A204.1 (cell line): ENCODE measurements around the gene CTTN.

Experiments
- FAIRE-seq: peaks from 2 replicates; lab custom pipeline; 2012; peaks lifted over from hg19 to GRCh38; lab: Jason Lieb, UNC

The CTTN gene

DNA sequence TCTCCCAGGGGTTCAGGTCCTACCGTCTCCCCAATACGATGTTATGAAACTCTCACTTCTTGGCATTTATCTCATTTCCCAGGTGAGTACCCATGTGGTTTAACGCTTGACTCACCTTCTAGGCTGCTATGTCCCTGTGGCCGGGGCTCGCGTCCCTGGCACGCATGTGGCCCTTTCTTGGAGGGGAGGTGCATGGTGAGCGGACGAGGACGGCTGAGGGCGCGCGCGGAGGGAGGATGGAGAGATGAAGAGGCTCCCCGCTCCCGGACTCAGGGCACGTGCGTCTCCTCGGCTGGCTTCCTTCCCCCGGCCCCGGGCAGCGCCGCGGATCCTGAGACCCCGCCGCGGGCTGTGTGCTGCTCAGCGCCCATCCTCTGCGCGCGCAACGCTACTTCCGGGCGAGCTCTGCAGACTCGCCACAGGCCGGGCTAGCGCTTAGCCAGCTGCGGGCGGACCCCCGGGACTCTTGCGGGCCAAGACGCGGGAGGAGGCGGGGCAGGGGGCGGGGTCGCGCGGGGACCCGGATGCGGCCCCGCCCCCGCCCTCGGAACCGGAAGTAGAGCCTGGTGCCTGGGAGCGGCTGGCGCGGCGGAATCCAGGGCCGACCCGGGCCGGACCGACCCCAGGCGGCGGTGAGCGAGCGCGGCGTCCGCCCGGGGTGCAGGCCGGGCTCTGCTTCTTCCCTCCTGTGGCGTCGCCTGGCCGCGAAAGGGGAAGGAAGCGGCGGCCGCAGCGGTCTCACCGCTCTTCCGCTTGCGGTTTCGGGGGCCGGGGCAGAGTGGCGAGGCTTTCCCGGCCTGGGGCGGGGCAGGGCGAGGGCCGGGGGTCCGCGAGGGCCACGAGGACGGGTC is at the start of gene CTTN:
Gene CTTN, plus strand, starts transcription at position 547 of the 851 bp plus-strand sequence. CDS start 8,769 bp downstream, outside the sequence.
- no peak for FAIRE-seq

DNA sequence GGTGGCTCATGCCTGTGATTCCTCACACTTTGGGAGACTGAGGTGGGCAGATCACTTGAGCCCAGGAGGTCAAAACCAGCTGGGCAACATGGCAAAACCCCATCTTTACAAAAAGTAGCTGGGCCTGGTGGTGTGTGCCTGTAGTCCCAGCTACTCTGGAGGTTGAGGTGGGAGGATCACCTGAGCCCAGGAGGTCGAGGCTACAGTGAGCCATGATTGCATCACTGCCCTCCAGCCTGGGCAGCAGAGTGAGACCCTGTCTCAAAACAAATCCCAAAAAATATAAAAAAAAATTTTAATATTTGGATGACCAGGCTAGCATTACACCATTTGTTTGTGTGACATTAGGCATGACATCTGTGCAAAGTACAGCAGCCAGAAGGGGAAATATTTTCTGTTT is 49.7 kb upstream of the CTTN start:
- FAIRE-seq, result no peak

GRCh38 chr11:70351646-70352045 is 46.7 kb upstream of the CTTN start:
- FAIRE-seq, result no peak

GRCh38 chr11:70352100-70352499 is 46.2 kb upstream of the CTTN start:
- no peak for FAIRE-seq

DNA sequence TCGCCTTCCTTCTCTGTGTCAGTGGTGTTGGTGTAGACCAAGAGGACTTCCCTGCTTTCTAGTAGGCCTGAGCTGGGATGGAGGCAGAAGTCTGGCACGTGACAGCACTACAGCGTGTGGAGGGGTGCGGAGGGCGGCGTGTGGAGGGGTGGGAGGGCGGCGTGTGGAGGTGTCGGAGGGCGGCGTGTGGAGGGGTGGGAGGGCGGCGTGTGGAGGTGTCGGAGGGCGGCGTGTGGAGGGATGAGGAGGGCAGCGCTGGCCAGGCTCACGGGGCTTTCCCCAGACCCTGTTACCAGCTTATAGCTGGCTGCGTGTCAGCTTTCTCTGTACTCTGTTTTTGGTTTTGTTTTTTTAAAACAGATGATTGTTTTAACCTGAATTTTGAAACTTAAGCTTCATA is 45.7 kb upstream of the CTTN start:
- FAIRE-seq, result no peak

- FAIRE-seq, result no peak
Observed at GRCh38 chr11:70353329-70353728, 45.0 kb upstream of the CTTN start.

DNA sequence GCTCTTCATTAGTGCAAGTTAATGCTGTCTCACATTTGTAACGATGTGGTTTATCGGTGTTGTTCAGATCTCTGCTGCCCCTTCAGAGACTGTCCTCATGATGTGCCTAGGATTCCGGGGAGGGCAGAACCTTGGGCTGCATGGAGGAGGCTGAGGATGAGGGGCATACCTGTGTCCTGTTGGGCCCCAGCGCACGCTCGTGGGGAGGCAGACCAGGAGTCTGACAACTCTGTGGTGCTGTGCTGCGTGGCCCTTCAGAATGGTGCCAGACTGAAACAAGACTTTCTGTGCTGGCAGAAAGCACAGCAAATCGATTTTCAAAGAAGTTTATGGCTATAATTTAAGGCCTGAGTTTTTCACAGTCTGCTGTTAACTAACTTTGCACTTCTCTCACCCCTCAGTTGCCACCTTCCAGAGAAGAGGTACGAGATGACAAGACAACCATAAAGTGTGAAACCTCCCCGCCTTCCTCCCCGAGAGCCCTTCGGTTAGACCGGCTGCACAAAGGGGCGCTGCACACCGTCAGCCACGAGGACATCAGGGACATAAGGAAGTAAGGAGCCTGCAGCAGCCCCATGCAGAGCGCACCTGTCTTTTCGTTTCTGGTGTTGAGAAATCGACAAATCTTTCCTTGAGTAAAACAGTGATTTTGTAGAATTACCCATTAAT is 44.3 kb upstream of the CTTN start:
- FAIRE-seq, result no peak

- FAIRE-seq, result no peak
Observed at GRCh38 chr11:70354629-70355028, 43.7 kb upstream of the CTTN start.

GRCh38 chr11:70358753-70359152 is 39.6 kb upstream of the CTTN start:
- FAIRE-seq, result no peak

DNA sequence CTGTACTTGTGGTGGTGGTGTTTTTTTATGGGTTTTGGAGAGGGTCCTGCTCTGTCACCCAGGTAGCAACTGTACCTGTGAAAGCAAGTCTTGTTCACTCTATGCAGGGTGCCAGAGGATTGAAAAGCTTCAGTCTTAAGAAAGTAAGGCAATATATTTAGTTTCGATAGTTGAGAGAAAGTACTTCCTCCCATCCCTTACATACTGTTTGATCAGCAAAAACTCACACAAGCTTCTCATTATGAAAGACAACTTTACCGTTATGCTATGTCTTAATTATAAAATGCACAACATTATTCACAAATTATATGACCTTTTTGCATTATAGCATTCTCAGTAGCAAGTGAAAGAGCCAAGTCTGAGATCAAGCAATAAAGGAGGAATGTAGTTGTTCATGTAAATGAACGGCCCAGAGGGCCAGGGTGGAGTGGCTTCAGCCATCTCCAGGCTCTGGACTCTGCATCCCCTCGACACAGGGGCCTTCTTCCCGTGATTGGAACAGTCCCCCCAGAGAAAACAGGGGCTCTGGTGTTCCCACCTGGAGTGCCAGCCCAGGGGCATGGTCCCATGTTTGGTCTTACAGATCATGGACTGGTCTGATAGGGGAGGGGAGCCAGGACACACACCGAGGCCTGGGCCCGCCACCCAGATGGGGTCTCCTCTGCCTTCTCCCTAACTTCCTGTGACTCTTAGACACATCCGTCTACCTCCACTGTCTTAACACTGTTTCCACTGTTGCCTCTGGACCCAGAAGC is 38.7 kb upstream of the CTTN start:
- FAIRE-seq, result no peak

DNA sequence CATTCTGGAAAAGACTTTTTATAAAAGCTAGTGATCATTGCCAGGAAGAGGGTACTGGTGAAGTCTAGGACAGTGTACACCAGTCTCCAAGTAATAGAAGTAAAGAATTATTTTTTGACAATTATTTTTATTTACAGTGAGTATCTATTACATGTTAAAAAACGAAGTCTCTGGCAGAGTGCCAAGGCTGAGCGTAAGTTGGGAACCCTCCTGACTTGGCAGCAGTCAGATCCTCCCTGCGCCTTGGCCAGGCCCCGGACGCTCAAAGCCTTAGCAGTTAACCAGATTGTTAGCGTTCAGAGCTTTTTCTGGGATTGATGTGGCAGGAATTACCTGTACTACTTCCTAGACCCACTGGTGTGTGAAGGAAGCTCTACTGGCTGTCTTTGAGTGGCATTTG is 38.1 kb upstream of the CTTN start:
- no peak for FAIRE-seq

DNA sequence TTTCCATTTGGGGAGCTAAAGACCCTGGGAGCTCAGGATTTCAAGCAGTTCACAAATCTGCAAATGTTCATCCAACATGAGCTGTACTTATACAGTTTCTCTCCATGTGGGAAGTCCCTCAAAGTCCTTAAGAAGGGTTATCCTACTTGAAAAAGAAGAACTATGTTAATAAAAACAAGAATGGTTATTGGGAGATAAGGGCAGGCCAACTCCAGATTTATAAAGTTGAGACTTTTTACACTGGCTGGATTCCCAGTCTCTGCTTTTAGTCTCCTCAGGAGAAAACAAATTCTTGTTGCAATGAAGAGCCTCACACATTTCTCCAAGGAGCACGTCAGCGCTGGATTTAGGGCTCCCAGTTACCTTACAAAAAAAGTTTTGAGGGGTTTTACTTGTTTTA is 34.2 kb upstream of the CTTN start:
- no peak for FAIRE-seq

DNA sequence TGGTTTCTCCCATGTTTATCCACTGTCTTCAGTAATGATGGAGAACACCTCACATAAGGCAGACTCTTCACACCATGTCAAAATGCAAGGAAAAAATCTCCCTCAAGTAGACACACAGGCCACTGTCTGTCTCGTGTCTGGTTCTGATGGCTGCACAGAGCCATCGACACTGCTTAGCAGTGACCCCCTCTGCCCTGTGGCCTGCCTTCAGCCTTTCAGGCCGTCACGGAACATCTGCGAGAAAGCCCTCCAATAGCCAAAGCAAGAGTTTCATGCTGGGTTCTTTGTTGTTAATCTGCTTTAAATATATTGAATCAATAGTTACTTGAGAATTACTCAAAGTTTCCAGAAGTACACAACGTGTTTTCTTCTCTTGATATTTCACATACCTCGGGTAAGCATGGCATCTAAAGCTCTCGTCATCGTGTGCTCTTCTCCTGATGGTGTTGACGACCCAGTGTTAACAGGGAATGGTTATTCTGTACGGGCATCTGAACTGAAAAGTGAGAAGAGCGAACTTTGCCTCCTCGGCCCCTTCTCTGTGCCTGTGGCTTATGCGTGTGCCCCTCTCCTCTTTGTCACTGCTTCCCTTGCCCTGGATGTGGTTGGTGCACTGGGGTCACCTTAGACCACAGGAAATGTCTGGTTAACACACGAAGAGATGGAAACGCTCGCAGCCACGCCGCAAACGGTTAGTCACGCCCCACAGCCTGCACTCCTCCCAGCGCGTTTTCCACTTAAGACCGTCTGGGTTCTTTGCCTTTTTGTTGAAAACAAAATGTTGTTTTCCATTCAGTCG is 33.4 kb upstream of the CTTN start:
- no peak for FAIRE-seq

DNA sequence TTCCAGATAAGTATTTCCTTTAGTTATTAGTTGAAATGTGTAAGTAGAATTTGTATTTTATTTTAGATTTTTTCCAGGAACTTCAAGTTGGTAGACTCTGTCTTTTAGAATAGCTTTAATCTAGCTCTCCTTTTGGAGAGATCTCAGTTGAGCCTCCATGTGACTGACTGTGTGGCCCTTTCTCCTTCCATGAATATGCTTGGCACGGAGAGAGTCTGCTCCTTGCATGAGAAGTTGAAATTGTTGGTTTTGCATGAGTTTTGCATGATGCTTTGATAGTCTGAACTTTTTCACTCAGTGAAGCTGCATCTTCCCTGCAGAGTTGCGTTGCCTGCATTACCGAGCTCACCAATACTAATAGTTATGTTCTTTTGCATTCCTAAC is 32.8 kb upstream of the CTTN start:
- no peak for FAIRE-seq

DNA sequence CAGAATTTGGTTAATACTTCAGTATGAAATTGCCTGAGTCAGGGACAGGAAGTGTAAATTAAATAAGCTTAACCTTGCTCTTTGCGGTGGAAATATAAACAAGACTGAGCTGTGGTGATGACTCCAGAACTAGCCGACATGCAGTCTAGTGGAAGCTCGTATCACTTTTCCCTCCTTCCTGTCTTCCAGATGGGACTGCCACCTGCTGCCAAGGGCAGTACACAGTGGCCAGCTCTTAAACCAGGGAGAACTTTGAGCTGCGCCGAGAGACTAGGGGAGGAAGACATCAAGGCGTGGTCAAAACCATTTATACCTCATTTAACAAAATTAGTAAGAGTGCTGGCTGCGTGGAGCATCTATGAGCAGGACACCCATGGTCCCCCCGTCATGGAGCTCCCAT is 31.3 kb upstream of the CTTN start:
- no peak for FAIRE-seq

DNA sequence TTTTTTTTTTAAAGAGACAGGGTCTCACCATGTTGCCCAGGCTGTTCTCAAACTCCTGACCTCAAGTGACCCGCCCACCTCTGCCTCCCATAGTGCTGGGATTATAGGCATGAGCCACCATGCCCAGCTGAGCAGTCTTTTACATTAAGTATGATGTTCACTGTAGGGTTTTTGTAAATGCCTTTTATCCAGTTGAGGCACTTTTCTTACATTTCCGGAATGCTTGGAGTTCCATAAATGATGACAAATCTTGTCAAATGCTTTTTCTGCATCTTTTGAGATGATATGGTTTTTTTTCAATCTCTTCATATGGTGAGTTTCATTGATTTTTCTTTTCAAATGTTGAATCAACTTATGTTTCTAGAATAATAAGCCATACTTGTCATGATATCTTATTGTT is 29.4 kb upstream of the CTTN start:
- no peak for FAIRE-seq

- no peak for FAIRE-seq
Observed at GRCh38 chr11:70371241-70371640, 27.1 kb upstream of the CTTN start.

GRCh38 chr11:70372076-70372475 is 26.3 kb upstream of the CTTN start:
- FAIRE-seq, result no peak

- no peak for FAIRE-seq
Observed at GRCh38 chr11:70376621-70377020, 21.7 kb upstream of the CTTN start.

- FAIRE-seq, result no peak
Observed at GRCh38 chr11:70377645-70378044, 20.7 kb upstream of the CTTN start.

DNA sequence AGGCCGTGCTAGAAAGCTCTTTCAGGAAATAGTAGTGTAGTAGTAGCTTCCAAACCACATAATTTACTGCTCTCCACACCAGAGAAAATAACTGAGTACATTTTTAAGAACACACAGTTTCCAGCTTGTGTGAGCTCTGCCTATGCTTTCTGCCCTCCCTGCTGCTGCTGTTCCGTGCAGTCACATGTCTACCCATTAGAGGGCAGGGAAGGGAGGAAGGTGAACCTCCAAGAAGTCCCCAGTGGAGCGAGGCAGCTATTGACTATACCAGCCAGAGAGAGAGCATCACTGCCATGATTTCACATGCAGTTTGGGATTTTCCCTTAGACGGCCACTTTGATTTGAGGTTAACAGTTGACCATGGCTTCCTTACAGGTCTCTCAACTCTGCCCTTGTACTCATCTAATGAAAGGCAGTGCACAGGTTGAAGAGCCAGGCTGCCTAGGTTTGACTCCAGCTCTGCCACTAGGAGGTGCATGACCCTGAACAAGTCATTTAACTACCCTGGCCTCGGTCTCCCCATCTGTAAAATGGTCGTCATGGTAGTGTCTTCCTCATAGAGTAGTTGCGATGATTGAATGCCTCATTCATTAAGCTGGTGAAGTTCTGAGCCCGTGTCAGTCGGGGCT is 19.7 kb upstream of the CTTN start:
- FAIRE-seq, result no peak

- no peak for FAIRE-seq
Observed at GRCh38 chr11:70381350-70381749, 17.0 kb upstream of the CTTN start.
